22Rv1 (cell line): ENCODE measurements around the gene ADGRL3.

Source experiments
- ZFX ChIP-seq: fragments of 450-650 bp; IDR thresholded peaks from 2 replicates; pipeline ENCODE4 v1.6.1; 2017; ENCODE audit warnings: antibody characterized with exemption, borderline replicate concordance
- TF ChIP-seq, protein P1 (sequence below): fragments of 450-650 bp; IDR thresholded peaks from 2 replicates; pipeline ENCODE4 v1.5.1; 2017; ENCODE audit warnings: mild to moderate bottlenecking

DNA sequence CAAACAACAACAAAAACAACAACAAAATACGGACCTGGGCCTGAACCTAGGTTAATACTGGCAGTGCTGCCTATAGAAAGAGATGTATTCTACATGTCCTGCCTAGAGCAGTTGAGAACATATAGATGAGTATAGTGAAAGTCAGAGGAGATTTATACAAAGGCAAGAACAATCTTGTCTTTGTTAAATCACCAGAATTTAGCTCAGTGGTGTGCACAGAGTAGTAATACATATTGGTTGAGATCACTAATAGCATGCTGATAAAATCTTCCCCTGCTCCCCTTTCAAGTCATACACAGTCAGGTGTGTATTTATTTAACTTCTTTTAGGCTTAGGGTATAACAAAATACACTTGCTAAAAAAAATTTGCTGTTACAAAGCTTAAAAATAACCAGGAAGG lies 247.8 kb downstream of the ADGRL3 start:
- TF ChIP-seq, protein P1, sequence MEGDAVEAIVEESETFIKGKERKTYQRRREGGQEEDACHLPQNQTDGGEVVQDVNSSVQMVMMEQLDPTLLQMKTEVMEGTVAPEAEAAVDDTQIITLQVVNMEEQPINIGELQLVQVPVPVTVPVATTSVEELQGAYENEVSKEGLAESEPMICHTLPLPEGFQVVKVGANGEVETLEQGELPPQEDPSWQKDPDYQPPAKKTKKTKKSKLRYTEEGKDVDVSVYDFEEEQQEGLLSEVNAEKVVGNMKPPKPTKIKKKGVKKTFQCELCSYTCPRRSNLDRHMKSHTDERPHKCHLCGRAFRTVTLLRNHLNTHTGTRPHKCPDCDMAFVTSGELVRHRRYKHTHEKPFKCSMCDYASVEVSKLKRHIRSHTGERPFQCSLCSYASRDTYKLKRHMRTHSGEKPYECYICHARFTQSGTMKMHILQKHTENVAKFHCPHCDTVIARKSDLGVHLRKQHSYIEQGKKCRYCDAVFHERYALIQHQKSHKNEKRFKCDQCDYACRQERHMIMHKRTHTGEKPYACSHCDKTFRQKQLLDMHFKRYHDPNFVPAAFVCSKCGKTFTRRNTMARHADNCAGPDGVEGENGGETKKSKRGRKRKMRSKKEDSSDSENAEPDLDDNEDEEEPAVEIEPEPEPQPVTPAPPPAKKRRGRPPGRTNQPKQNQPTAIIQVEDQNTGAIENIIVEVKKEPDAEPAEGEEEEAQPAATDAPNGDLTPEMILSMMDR = no peak
- no peak for TF ChIP-seq ZFX
